ENCODE data around the gene GIPC1. TPM values are rescaled to one million over a fixed set of nuclear protein-coding genes. Genes with fewer than 3 reads are reported as not detected.

The GIPC1 gene
- total RNA-seq, 1 donor from 2014 or later = 97.7 TPM

DNA sequence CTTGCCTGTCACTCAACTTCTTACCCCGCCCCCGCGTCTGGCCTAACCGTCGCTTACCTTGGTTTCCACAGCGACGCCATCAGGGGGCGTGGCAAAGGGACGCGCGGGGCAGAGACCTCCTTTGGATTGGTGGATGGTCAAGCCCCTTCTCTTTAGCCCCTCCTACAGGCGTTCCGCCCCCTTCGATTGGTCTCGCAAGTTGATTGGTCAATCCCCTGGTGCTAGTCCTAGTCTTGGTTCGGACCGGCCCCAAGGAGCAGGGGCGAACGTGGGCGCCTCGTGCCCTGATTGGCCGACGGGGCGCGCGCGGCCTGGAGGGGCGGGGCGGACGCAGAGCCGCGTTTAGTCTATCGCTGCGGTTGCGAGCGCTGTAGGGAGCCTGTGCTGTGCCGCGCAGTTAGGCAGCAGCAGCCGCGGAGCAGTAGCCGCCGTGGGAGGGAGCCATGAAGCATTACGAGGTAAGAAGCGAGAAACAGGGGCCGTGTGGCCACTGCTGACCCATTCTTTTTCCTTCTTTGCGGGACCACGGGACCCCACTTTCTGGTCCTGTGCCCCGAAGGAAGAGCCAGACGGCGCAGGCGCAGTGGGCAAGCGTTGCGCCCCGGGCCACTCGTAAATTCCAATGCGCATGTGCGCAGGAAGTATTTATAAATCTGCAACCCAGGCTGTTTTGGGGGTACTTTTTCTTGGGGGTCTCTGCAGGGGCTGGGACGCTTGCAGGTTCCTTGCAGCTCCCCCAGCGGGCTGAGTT is 33.5 kb upstream of the GIPC1 start, which contains the start of gene TECR:
TECR (plus strand) TSS at position 341 of the 751 bp plus-strand sequence; CDS start at position 444, 103 bp downstream.
- peak within 1 kb of the TSS; percentile 79 for H3K4me3 ChIP-seq
- H3K27ac ChIP-seq = peak within 1 kb of the TSS; percentile 82
- intact Hi-C loops (cut with DNase I) = no loop called here
- no peaks in the 10 kb centered on the region for H3K27me3 ChIP-seq
- TF ChIP-seq CTCF (IDR thresholded peaks at IDR 0.05) = no peak
- DNase-seq (peak; percentile 100), ATAC-seq (peak; percentile 99)
- no peaks in the 10 kb centered on the region for H3K36me3 ChIP-seq
- no peaks in the 10 kb centered on the region for H3K9me3 ChIP-seq
- peaks cover 9% of the 10 kb centered on the region for H3K4me1 ChIP-seq

- H3K36me3 ChIP-seq = no peaks in the 10 kb centered on the region
- intact Hi-C loops (cut with DNase I) = no loop called here
- peak overlapping the region; percentile 79 for H3K4me3 ChIP-seq
- H3K27me3 ChIP-seq = no peaks in the 10 kb centered on the region
- H3K9me3 ChIP-seq = no peaks in the 10 kb centered on the region
- peaks cover 9% of the 10 kb centered on the region for H3K4me1 ChIP-seq
- peak overlapping the region; percentile 66 for H3K27ac ChIP-seq
- ATAC-seq = no peak
- DNase-seq = peak; percentile 72
- TF ChIP-seq CTCF (IDR thresholded peaks at IDR 0.05) = no peak
Measured at GRCh38 chr19:14528419-14529253, 32.7 kb upstream of the GIPC1 start.

- Histone ChIP-seq H3K4me1 (peaks cover 9% of the 10 kb centered on the region), H3K36me3 (no peaks in the 10 kb centered on the region), H3K27ac (no peak overlapping the region), H3K27me3 (no peaks in the 10 kb centered on the region), H3K4me3 (no peak overlapping the region), H3K9me3 (no peaks in the 10 kb centered on the region)
- intact Hi-C loops (cut with DNase I) = no loop called here
- no peak for TF ChIP-seq CTCF (IDR thresholded peaks at IDR 0.05)
- ATAC-seq (no peak), DNase-seq (no peak)
Measured at GRCh38 chr19:14526423-14526822, 30.5 kb upstream of the GIPC1 start.

GRCh38 chr19:14525729-14526128 is 29.8 kb upstream of the GIPC1 start:
- H3K27me3 ChIP-seq = no peaks in the 10 kb centered on the region
- H3K4me1 ChIP-seq = peaks cover 6% of the 10 kb centered on the region
- DNase-seq = no peak
- ATAC-seq = no peak
- H3K27ac ChIP-seq = no peak overlapping the region
- no peaks in the 10 kb centered on the region for H3K36me3 ChIP-seq
- no peaks in the 10 kb centered on the region for H3K9me3 ChIP-seq
- TF ChIP-seq CTCF (IDR thresholded peaks at IDR 0.05) = no peak
- intact Hi-C loops (cut with DNase I) = no loop called here
- H3K4me3 ChIP-seq = no peak overlapping the region

DNA sequence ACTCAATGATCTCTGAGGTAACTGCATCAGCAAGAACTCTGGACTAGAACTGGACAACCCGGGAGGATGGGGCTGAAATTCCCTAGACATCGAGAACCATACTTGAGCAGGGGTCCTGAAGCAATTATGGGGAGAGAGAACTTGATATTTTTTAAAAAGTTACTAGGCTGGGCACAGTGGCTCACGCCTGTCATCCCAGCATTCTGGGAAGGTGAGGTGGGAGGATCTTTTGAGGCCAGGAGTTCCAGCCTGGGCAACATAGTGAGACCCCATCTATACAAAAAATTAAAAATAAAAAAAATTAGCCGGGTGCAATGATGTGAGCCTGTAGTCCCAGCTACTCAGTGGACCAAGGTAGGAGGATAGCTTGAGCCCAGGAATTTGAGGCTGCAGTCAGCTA is 24.6 kb upstream of the GIPC1 start:
- Histone ChIP-seq H3K4me1 (peaks cover 21% of the 10 kb centered on the region), H3K27me3 (no peaks in the 10 kb centered on the region), H3K9me3 (no peaks in the 10 kb centered on the region), H3K27ac (no peak overlapping the region), H3K4me3 (no peak overlapping the region), H3K36me3 (peaks cover 10% of the 10 kb centered on the region)
- TF ChIP-seq CTCF (IDR thresholded peaks at IDR 0.05) = no peak
- intact Hi-C loops (cut with DNase I) = no loop called here
- ATAC-seq = no peak
- no peak for DNase-seq

All from upper lobe of right lung (tissue), 1 donor.